Activated CD4-positive, alpha-beta T cell treated with anti-CD3 and anti-CD28 coated beads for 36 hours (primary cell): Measurements from ENCODE around the gene HIGD1B. TPM values are rescaled to one million over a fixed set of nuclear protein-coding genes. Genes with fewer than 3 reads are reported as not detected.
"Not testable (repeated sequence)": the region's sequence is repeated elsewhere in the genome, so short reads cannot be mapped to it uniquely, and the experiment has no call there.

Source experiments
- ATAC-seq: fragments of 200-7000 bp; cut with Tn5 transposase; one replicate; pipeline ENCODE4 v1.10.0; 2021; ENCODE audit warnings: mild to moderate bottlenecking, moderate library complexity
- CTCF ChIA-PET: fragments of 350-600 bp; sonication (Branson Sonifier 250); formaldehyde crosslinking; loops from one replicate; lab custom pipeline; 2021; ENCODE audit warnings: antibody characterized with exemption; lab: Charles Lee
- POLR2A ChIA-PET: fragments of 350-600 bp; sonication (Branson Sonifier 250); formaldehyde crosslinking; loops from one replicate; lab custom pipeline; 2021; ENCODE audit warnings: antibody characterized with exemption, inconsistent platforms; lab: Charles Lee
- DNase-seq: peaks from one replicate; pipeline ENCODE4 v3.0.0-alpha.2; 2020
- H3K27ac Mint-ChIP-seq: one replicate; pipeline ENCODE4 v1.8.0; 2021; ENCODE audit warnings: mixed read lengths
- H3K27me3 Mint-ChIP-seq: one replicate; pipeline ENCODE4 v1.8.0; 2021; ENCODE audit warnings: mixed read lengths
- H3K36me3 Mint-ChIP-seq: one replicate; pipeline ENCODE4 v1.8.0; 2021; ENCODE audit warnings: low read depth, mixed read lengths
- H3K4me1 Mint-ChIP-seq: one replicate; pipeline ENCODE4 v1.8.0; 2021; ENCODE audit warnings: mixed read lengths
- H3K4me3 Mint-ChIP-seq: one replicate; pipeline ENCODE4 v1.8.0; 2021; ENCODE audit warnings: mild to moderate bottlenecking, moderate library complexity, mixed read lengths
- H3K9me3 Mint-ChIP-seq: one replicate; pipeline ENCODE4 v1.8.0; 2021; ENCODE audit warnings: low read depth, mixed read lengths
- intact Hi-C, 2 experiments: fragments of 100-400 bp; cut with DNase I in 1 of 2; cut with micrococcal nuclease in 1 of 2; formaldehyde crosslinking; loops; one replicate each; pipeline versions ENCODE4 v1.14.2 to v1.15.1; 2022 to 2024; cut with DNase I, micrococcal nuclease
- total RNA-seq, 2 experiments: library from RNA; stranded (reverse); gene quantifications; one replicate each; pipeline ENCODE4 v1.2.3, GENCODE V29; 2021

The HIGD1B gene
- total RNA-seq, 2 experiments from 2014 or later, result not detected

DNA sequence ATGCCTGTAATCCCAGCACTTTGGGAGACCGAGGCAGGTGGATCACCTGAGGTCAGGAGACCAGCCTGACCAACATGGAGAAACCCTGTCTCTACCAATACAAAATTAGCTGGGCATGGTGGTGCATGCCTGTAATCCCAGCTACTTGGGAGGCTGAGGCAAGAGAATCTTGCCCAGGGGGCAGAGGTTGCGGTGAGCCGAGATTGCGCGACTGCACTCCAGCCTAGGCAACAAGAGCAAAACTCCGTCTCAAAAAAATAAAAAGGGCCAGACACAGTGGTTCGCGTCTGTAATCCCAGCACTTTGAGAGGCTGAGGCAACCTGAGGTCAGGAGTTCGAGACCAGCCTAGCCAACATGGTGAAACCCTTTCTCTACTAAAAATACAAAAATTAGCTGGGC lies 22.4 kb upstream of the HIGD1B start:
- POLR2A ChIA-PET, result interaction anchor here (0.6 kb wide), 1 partner anchor 14 kb away, joined by 4 read pairs; no protein-coding TSS in a partner anchor
- intact Hi-C loops, result loop anchor here (5.0 kb wide), 2 partner anchors 48 to 142 kb away; partner anchors contain the start of gene C1QL1 (in 1 of the 2)

DNA sequence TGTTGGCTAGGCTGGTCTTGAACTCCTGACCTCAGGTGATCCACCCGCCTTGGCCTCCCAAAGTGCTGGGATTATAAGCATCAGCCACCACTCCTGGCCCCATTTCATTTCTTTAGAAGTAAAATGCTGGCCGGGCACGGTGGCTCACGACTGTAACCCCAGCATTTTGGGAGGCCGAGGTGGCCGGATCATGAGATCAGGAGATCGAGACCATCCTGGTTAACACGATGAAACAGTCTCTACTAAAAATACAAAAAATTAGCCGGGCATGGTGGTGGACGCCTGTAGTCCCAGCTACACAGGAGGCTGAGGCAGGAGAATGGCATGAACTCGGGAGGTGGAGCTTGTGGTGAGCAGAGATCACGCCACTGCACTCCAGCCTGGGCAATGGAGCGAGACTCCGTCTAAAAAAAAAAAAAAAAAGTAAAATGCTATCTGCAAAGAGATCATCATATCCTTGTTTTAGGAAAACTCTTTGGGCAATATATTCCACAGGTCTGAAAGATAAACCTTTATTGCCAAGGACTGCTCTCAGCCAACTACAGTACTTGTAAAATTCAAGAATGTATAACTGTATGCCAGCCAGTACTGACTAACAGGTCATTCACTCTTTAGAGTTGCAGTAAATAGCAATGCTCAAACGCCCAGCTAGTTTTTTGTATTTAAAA lies 21.4 kb upstream of the HIGD1B start:
- ChIA-PET POLR2A (no interaction called here), CTCF (interaction anchor here (0.7 to 2.0 kb wide), 6 partner anchors 10 to 91 kb away, joined by 3 to 7 read pairs (median 4); no protein-coding TSS in a partner anchor)
- H3K4me3 Mint-ChIP-seq, result no peak overlapping the region
- no peaks in the 10 kb centered on the region for H3K9me3 Mint-ChIP-seq
- no peak overlapping the region for H3K27ac Mint-ChIP-seq
- peaks cover 31% of the 10 kb centered on the region for H3K27me3 Mint-ChIP-seq
- intact Hi-C loops, result loop anchor here (5.0 kb wide), 2 partner anchors 49 to 141 kb away; partner anchors contain the start of gene C1QL1 (in 1 of the 2)
- peaks cover 13% of the 10 kb centered on the region for H3K4me1 Mint-ChIP-seq
- DNase-seq (no peak), ATAC-seq (no peak)
- H3K36me3 Mint-ChIP-seq, result no peaks in the 10 kb centered on the region

More for the DNA sequence above, 22.4 kb upstream of the HIGD1B start:
- CTCF ChIA-PET, result interaction anchor here (0.6 to 2.0 kb wide), 6 partner anchors 43 to 395 kb away, joined by 3 to 7 read pairs (median 3); no protein-coding TSS in a partner anchor
- not testable (repeated sequence) for H3K9me3 Mint-ChIP-seq, H3K4me3 Mint-ChIP-seq, DNase-seq, ATAC-seq, H3K27ac Mint-ChIP-seq, H3K36me3 Mint-ChIP-seq
- H3K27me3 Mint-ChIP-seq, result peaks cover 28% of the 10 kb centered on the region
- H3K4me1 Mint-ChIP-seq, result peaks cover 11% of the 10 kb centered on the region

DNA sequence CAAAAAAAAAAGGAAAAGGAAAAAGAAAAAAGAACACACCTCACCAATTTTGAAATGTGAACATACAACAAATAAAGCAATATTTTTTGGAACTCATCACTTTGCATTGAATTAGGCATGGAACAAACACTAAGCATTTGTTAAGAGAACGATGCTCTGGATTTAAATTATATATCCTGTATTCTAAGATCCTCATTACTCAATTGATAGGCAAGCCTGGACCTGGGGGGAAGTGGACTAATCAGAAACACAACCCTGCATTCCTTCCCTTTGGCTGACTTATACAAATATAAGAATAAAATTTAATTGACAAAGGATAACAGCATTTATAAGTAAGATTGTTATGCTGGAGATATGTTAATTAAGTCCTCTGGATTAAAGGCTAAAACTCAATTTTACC lies 19.8 kb upstream of the HIGD1B start:
- no peak overlapping the region for H3K4me3 Mint-ChIP-seq
- ATAC-seq (no peak), DNase-seq (no peak)
- ChIA-PET POLR2A (no interaction called here), CTCF (interaction anchor here (0.7 to 1.0 kb wide), 2 partner anchors 37 to 51 kb away, joined by 3 read pairs; no protein-coding TSS in a partner anchor)
- H3K9me3 Mint-ChIP-seq, result no peaks in the 10 kb centered on the region
- H3K27me3 Mint-ChIP-seq, result peaks cover 36% of the 10 kb centered on the region
- intact Hi-C loops, result loop anchor here (5.0 kb wide), 2 partner anchors 51 to 139 kb away; partner anchors contain the start of gene C1QL1 (in 1 of the 2)
- H3K27ac Mint-ChIP-seq, result no peak overlapping the region
- H3K36me3 Mint-ChIP-seq, result no peaks in the 10 kb centered on the region
- H3K4me1 Mint-ChIP-seq, result peaks cover 13% of the 10 kb centered on the region

DNA sequence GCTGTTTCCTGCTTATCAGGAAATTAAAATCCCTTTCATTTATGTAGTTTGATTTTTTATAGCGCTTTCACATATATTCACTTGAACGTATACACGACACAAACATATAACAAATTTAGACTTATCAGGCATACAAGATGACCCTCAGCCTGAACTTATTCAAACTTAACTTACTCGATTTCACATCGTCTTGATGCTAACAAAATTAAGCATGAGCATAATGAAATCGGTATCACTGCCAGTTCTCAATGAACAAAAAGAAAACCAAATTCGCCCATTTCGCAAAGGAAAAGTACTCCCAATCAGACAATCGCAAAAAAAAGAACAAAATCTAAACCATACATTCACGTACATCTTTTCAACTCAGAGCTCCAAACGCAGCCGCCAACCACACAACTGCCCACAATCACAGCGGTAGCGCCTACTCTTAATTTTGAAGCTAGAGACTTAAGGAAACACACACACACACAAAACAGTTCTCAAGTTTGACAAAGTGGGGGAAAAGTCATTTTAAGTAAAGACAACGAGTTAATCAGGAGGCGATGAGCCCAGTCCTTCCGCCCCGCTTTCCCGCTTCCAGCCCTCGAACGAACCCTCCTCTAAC lies 18.7 kb upstream of the HIGD1B start:
- intact Hi-C loops, result loop anchor here (1.0 to 5.0 kb wide), 4 partner anchors 50 to 138 kb away; partner anchors contain the start of gene C1QL1 (in 1 of the 2)
- CTCF ChIA-PET, result interaction anchor here (0.7 to 1.0 kb wide), 3 partner anchors 23 to 52 kb away, joined by 3 read pairs; no protein-coding TSS in a partner anchor
- H3K27me3 Mint-ChIP-seq, result peaks cover 38% of the 10 kb centered on the region
- POLR2A ChIA-PET, result no interaction called here
- DNase-seq (peak; percentile 51), ATAC-seq (peak; percentile 23)
- peaks cover 13% of the 10 kb centered on the region for H3K4me1 Mint-ChIP-seq
- no peaks in the 10 kb centered on the region for H3K36me3 Mint-ChIP-seq
- H3K9me3 Mint-ChIP-seq, result no peaks in the 10 kb centered on the region
- H3K4me3 Mint-ChIP-seq, result peak overlapping the region; percentile 76
- H3K27ac Mint-ChIP-seq, result peak overlapping the region; percentile 75

DNA sequence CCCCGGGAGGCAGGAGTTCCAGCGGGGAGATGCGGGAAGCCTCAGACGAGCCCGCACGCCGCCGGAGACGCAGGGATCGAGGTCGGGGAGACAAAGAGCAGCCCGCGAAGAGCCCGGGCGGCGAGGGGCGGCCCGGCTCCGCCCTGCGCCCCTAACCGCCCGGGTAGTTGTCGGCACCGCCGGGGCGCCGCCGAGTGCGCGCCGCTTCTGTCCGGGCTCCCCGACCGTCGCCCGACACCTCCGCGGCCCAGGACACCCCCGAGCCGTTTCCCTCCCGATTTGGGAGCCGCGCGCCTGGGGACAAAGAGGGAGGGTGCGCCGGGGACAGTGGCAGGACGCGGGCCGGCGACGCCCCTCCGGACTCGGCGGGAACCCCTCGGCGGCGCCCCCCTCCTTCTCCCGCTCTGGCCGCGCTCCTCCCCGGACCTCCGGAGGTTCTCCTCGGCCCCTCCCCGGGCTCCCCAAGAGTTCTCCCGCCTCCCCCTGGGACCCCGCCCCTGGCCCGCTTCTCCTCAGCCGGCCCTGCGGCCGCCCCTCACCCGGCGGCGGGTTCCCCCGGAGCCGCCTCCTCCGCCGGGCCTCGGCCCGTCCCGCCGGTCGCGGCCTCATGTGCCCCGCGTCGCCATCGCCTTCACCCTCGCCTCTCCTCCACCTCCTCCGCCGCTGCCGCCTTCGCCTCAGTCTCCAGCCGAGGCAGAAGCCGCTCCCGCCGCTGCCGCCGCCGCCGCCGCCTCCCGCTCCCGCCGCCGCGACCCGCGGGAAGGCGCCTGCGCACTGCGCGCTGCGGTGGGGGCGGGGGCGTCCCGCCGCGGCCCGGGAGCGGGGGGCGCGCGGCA lies 17.9 kb upstream of the HIGD1B start, which contains the start of gene GJC1:
TSS of gene GJC1 (minus strand) at position 765 of the 836 bp plus-strand sequence. CDS start 24,470 bp downstream, outside the sequence.
- ATAC-seq, result peak; percentile 64

DNA sequence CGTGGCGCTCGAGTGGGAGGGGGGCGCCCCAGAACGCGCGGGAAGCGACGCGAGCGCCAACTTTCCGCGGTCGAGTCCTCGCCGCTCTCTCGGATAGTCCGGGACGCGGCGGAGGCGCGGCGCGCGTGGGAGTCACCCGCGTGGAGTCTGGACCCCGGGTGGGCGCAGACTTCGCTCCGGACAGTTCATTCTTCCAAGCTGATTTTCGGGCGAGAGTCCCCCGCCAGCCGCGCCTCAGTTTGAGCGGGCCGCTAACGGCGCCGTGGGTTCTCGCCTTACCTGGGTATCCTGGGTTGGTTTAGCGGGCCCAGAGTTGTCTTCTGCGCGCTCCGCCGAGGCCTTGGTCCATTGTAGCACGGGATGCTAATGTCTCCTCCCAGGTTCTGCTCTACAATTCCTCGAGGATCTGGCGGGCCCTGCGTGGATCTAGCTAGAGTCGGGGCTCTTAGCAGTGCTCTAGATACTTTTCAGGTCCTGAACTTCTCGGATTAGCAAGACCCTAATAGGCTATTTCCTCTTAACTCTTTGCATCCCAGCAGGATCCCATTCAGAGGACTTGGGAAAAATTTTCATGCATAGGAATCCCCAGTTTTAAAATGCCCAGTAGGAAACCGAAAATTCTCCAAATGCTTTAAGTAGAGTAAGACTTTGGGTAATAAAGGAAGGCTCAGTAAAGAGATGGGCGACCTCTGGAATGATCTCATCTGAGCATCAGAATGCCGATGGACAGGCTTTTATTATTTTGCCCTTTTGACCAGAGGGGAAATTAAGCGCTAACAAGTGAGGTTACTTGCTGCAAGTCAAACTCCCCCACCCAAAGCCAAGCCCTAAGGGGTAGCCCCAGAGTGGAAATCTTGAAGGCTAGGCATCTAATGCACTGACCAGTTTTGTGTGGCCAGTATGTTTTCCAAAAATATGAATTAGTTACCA lies 17.1 kb upstream of the HIGD1B start:
- H3K4me1 Mint-ChIP-seq, result peaks cover 13% of the 10 kb centered on the region
- intact Hi-C loops, result no loop called here
- POLR2A ChIA-PET, result interaction anchor here (0.6 kb wide), 2 partner anchors 55 to 106 kb away, joined by 3 read pairs; no protein-coding TSS in a partner anchor
- CTCF ChIA-PET, result interaction anchor here (0.7 to 1.6 kb wide), 4 partner anchors 51 to 238 kb away, joined by 3 read pairs; no protein-coding TSS in a partner anchor
- no peaks in the 10 kb centered on the region for H3K36me3 Mint-ChIP-seq
- no peaks in the 10 kb centered on the region for H3K9me3 Mint-ChIP-seq
- ATAC-seq (peak; percentile 21), DNase-seq (peak; percentile 34)
- H3K27me3 Mint-ChIP-seq, result peaks cover 36% of the 10 kb centered on the region
- H3K27ac Mint-ChIP-seq, result no peak overlapping the region
- peak overlapping the region; percentile 65 for H3K4me3 Mint-ChIP-seq

More for the DNA sequence above, 17.9 kb upstream of the HIGD1B start, which contains the start of gene GJC1:
- Mint-ChIP-seq H3K27ac (peak within 1 kb of the TSS; percentile 75), H3K36me3 (no peaks in the 10 kb centered on the region), H3K9me3 (no peaks in the 10 kb centered on the region), H3K4me1 (peaks cover 13% of the 10 kb centered on the region), H3K27me3 (peaks cover 36% of the 10 kb centered on the region), H3K4me3 (peak within 1 kb of the TSS; percentile 76)
- ChIA-PET CTCF (interaction anchor here (0.7 to 1.0 kb wide), 3 partner anchors 22 to 239 kb away, joined by 3 read pairs; no protein-coding TSS in a partner anchor), POLR2A (no interaction called here)
- DNase-seq, result peak; percentile 50
- intact Hi-C loops, result loop anchor here (1.0 to 5.0 kb wide), 4 partner anchors 50 to 138 kb away; partner anchors contain the start of gene C1QL1 (in 1 of the 2)

DNA sequence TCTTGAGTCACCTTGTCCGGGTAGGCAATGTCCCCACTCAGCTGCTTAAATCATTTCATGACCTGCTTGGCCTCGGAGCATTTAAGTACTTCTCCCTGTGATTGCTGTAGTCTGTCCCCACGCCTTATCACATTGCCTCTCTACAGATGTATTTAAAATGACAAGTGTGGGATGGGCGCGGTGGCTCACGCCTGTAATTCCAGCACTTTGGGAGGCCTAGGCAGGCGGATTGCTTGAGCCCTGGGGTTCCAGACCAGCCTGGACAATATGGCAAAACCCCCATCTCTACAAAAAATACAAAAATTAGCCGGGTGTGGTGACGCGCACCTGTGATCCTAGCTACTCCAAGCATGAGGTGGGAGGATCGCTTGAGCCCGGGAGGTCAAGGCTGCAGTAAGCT lies 16.3 kb upstream of the HIGD1B start:
- Mint-ChIP-seq H3K9me3 (no peaks in the 10 kb centered on the region), H3K4me3 (no peak overlapping the region), H3K36me3 (no peaks in the 10 kb centered on the region), H3K27me3 (peaks cover 36% of the 10 kb centered on the region), H3K4me1 (peaks cover 13% of the 10 kb centered on the region), H3K27ac (no peak overlapping the region)
- DNase-seq (no peak), ATAC-seq (no peak)
- intact Hi-C loops, result no loop called here
- ChIA-PET POLR2A (interaction anchor here (0.6 kb wide), 2 partner anchors 56 to 107 kb away, joined by 3 read pairs; no protein-coding TSS in a partner anchor), CTCF (interaction anchor here (0.7 to 1.6 kb wide), 3 partner anchors 52 to 182 kb away, joined by 3 read pairs; no protein-coding TSS in a partner anchor)

DNA sequence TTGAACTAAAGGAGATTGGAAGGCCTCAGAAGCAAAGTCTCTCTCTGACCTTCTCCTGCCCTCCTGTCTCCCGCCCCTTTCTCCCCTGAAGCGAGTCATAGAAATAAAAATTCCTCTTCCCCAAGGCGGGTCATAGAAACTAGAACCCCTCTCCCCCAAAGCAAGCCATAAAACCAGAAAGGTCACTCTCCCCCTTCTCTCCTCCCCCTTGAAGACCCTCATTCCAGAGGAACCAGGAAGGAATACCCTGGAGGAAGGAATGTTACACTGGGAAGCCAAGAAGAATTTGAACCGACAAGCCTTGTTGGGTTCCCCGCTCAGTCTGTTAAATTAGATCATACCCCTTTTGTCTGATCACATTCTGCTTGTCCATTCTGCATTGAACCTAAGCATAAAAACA lies 14.9 kb upstream of the HIGD1B start:
- Mint-ChIP-seq H3K27me3 (peaks cover 27% of the 10 kb centered on the region), H3K36me3 (no peaks in the 10 kb centered on the region), H3K4me1 (peaks cover 13% of the 10 kb centered on the region), H3K9me3 (no peaks in the 10 kb centered on the region), H3K4me3 (no peak overlapping the region), H3K27ac (no peak overlapping the region)
- ATAC-seq (no peak), DNase-seq (no peak)
- CTCF ChIA-PET, result interaction anchor here (0.6 to 1.2 kb wide), 2 partner anchors 10 to 1070 kb away, joined by 3 to 4 read pairs; no protein-coding TSS in a partner anchor
- intact Hi-C loops, result no loop called here
- POLR2A ChIA-PET, result no interaction called here

DNA sequence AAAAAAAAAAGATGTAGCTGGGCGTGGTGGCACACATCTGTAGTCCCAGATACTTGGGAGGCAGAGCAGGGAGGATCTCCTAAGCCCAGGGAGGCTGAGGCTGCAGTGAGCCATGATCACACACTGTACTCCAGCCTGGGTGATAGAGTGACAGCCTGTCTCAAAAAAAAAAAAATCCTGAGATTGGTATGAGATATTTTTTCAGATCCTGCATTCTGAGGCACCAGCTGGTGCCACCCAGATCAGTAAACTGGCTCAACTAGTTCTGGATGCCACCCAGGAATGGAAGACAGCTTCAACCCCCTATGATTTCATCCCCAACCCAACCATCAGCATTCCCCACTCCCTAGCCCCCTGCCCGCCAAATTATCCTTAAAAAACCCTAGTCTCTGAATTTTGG lies 10.5 kb upstream of the HIGD1B start:
- H3K27ac Mint-ChIP-seq, result no peak overlapping the region
- H3K9me3 Mint-ChIP-seq, result no peaks in the 10 kb centered on the region
- CTCF ChIA-PET, result interaction anchor here (0.9 to 2.4 kb wide), 2 partner anchors 10 to 58 kb away, joined by 3 to 5 read pairs; no protein-coding TSS in a partner anchor
- H3K36me3 Mint-ChIP-seq, result no peaks in the 10 kb centered on the region
- peaks cover 6% of the 10 kb centered on the region for H3K4me1 Mint-ChIP-seq
- no peak overlapping the region for H3K4me3 Mint-ChIP-seq
- intact Hi-C loops, result no loop called here
- DNase-seq, result no peak
- POLR2A ChIA-PET, result no interaction called here
- no peak for ATAC-seq
- peaks cover 7% of the 10 kb centered on the region for H3K27me3 Mint-ChIP-seq
